ENCODE results near the gene FRMD4B.

DNA sequence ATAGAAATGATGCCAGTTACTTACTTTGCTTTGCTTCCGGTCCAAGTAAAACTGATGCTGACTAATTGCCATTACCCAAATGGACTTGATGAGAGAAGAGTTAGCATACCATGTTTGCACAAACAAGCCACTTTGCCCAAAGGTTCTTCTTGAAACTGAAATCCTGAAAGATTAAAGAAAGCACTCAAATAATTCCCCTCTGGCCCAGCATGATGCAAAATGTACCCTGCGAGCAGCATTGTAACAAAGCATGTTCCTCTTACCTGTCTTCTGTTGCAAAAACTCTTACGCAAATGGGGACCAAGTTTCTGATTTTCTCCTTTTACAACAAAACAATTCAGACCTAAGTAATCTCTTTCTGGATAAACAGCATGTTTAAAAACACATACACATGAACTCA lies 189.0 kb downstream of the FRMD4B start:
- no peak for TF ChIP-seq POLR2AphosphoS5 (IDR thresholded peaks at IDR 0.05; ENCODE audit: low read depth)
- TF ChIP-seq, protein P1, sequence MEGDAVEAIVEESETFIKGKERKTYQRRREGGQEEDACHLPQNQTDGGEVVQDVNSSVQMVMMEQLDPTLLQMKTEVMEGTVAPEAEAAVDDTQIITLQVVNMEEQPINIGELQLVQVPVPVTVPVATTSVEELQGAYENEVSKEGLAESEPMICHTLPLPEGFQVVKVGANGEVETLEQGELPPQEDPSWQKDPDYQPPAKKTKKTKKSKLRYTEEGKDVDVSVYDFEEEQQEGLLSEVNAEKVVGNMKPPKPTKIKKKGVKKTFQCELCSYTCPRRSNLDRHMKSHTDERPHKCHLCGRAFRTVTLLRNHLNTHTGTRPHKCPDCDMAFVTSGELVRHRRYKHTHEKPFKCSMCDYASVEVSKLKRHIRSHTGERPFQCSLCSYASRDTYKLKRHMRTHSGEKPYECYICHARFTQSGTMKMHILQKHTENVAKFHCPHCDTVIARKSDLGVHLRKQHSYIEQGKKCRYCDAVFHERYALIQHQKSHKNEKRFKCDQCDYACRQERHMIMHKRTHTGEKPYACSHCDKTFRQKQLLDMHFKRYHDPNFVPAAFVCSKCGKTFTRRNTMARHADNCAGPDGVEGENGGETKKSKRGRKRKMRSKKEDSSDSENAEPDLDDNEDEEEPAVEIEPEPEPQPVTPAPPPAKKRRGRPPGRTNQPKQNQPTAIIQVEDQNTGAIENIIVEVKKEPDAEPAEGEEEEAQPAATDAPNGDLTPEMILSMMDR (IDR thresholded peaks at IDR 0.05; ENCODE audit: insufficient read depth, low read length): no peak
- TF ChIP-seq, protein P2, sequence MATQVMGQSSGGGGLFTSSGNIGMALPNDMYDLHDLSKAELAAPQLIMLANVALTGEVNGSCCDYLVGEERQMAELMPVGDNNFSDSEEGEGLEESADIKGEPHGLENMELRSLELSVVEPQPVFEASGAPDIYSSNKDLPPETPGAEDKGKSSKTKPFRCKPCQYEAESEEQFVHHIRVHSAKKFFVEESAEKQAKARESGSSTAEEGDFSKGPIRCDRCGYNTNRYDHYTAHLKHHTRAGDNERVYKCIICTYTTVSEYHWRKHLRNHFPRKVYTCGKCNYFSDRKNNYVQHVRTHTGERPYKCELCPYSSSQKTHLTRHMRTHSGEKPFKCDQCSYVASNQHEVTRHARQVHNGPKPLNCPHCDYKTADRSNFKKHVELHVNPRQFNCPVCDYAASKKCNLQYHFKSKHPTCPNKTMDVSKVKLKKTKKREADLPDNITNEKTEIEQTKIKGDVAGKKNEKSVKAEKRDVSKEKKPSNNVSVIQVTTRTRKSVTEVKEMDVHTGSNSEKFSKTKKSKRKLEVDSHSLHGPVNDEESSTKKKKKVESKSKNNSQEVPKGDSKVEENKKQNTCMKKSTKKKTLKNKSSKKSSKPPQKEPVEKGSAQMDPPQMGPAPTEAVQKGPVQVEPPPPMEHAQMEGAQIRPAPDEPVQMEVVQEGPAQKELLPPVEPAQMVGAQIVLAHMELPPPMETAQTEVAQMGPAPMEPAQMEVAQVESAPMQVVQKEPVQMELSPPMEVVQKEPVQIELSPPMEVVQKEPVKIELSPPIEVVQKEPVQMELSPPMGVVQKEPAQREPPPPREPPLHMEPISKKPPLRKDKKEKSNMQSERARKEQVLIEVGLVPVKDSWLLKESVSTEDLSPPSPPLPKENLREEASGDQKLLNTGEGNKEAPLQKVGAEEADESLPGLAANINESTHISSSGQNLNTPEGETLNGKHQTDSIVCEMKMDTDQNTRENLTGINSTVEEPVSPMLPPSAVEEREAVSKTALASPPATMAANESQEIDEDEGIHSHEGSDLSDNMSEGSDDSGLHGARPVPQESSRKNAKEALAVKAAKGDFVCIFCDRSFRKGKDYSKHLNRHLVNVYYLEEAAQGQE (IDR thresholded peaks at IDR 0.05; ENCODE audit: insufficient replicate concordance, low read depth): no peak
